MM.1S (cell line): ENCODE results near the gene PKD2L2.

Experiments used
- DNase-seq: peaks from one replicate; pipeline ENCODE4 v3.0.0-alpha.2; 2015
- H2AFZ ChIP-seq: fragments of 300-600 bp; sonication (generic); 2 replicates; pipeline ENCODE4 v1.6.0; 2016; ENCODE audit warnings: antibody characterized with exemption, low read length
- H3F3A ChIP-seq: fragments of 300-600 bp; sonication (generic); 2 replicates; pipeline ENCODE4 v1.6.1; 2016; ENCODE audit warnings: mild to moderate bottlenecking, antibody characterized with exemption, low read length, moderate library complexity, mixed read lengths; ENCODE audit not compliant: insufficient read depth
- H3K27ac ChIP-seq: fragments of 300-600 bp; sonication (generic); 2 replicates; pipeline ENCODE4 v1.5.1; 2016; ENCODE audit warnings: mild to moderate bottlenecking, low read length
- H3K27me3 ChIP-seq: fragments of 300-600 bp; sonication (generic); replicated peaks from 2 replicates; pipeline ENCODE4 v1.6.0; 2016; ENCODE audit warnings: low read length; ENCODE audit not compliant: insufficient read depth
- H3K36me3 ChIP-seq: fragments of 300-600 bp; sonication (generic); replicated peaks from 2 replicates; pipeline ENCODE4 v1.6.1; 2016; ENCODE audit warnings: mild to moderate bottlenecking, low read length, mixed read lengths; ENCODE audit not compliant: insufficient read depth
- H3K4me1 ChIP-seq: fragments of 300-600 bp; sonication (generic); 2 replicates; pipeline ENCODE4 v1.6.1; 2016; ENCODE audit warnings: low read length, mixed read lengths
- H3K4me2 ChIP-seq: fragments of 300-600 bp; sonication (generic); 2 replicates; pipeline ENCODE4 v1.6.0; 2016; ENCODE audit warnings: low read depth, low read length
- H3K4me3 ChIP-seq: fragments of 300-600 bp; sonication (generic); 2 replicates; pipeline ENCODE4 v1.5.1; 2016; ENCODE audit warnings: low read length, mixed read lengths
- H3K79me2 ChIP-seq: fragments of 300-600 bp; sonication (generic); 2 replicates; pipeline ENCODE4 v1.6.1; 2016; ENCODE audit warnings: mixed run types, low read length, mixed read lengths
- H3K9ac ChIP-seq: fragments of 300-600 bp; sonication (generic); 2 replicates; pipeline ENCODE4 v1.6.1; 2016; ENCODE audit warnings: low read length, mixed read lengths
- H3K9me2 ChIP-seq: fragments of 300-600 bp; sonication (generic); replicated peaks from 2 replicates; pipeline ENCODE4 v1.6.1; 2016; ENCODE audit warnings: mild to moderate bottlenecking, low read length, mixed read lengths; ENCODE audit not compliant: insufficient read depth
- H3K9me3 ChIP-seq: fragments of 300-600 bp; sonication (generic); replicated peaks from 2 replicates; pipeline ENCODE4 v1.6.1; 2016; ENCODE audit warnings: mild to moderate bottlenecking, low read length, mixed read lengths; ENCODE audit not compliant: insufficient read depth
- H4K20me1 ChIP-seq: fragments of 300-600 bp; sonication (generic); 2 replicates; pipeline ENCODE4 v1.6.1; 2016; ENCODE audit warnings: mild to moderate bottlenecking, low read length, moderate library complexity, mixed read lengths; ENCODE audit not compliant: insufficient read depth
- CTCF ChIP-seq: fragments of 300-600 bp; sonication (generic); IDR thresholded peaks from 2 replicates; pipeline ENCODE4 v1.5.1; 2016; ENCODE audit warnings: antibody characterized with exemption, low read length, mixed read lengths
- EZH2 ChIP-seq: fragments of 300-600 bp; sonication (generic); optimal IDR thresholded peaks from 2 replicates; pipeline ENCODE3; 2017; ENCODE audit warnings: low read depth, mild to moderate bottlenecking, antibody characterized with exemption, low read length, mixed read lengths
- EZH2phosphoT487 ChIP-seq: fragments of 300-600 bp; sonication (generic); IDR thresholded peaks from 2 replicates; pipeline ENCODE4 v1.6.1; 2018; ENCODE audit warnings: antibody characterized with exemption, low read length

PKD2L2 gene

GRCh38 chr5:137894586-137894985 is 5.3 kb downstream of the PKD2L2 start:
- DNase-seq, result no peak
- no peaks in the 10 kb centered on the region for H3K9me3 ChIP-seq
- H4K20me1 ChIP-seq, result no peaks in the 10 kb centered on the region
- H3K9me2 ChIP-seq, result no peaks in the 10 kb centered on the region
- no peaks in the 10 kb centered on the region for H3K27me3 ChIP-seq
- H3K27ac ChIP-seq, result no peak overlapping the region
- no peak overlapping the region for H3K4me2 ChIP-seq
- no peak overlapping the region for H2AFZ ChIP-seq
- H3F3A ChIP-seq, result no peaks in the 10 kb centered on the region
- no peak overlapping the region for H3K4me3 ChIP-seq
- TF ChIP-seq EZH2phosphoT487 (no peak), EZH2 (no peak), CTCF (no peak)
- H3K4me1 ChIP-seq, result no peaks in the 10 kb centered on the region
- H3K79me2 ChIP-seq, result no peaks in the 10 kb centered on the region
- H3K36me3 ChIP-seq, result no peaks in the 10 kb centered on the region
- no peak overlapping the region for H3K9ac ChIP-seq

GRCh38 chr5:137896560-137896959 is 7.3 kb downstream of the PKD2L2 start:
- Histone ChIP-seq H3K9ac (no peak overlapping the region), H3K27me3 (no peaks in the 10 kb centered on the region), H2AFZ (no peak overlapping the region), H3F3A (no peaks in the 10 kb centered on the region), H3K9me2 (no peaks in the 10 kb centered on the region), H3K27ac (no peak overlapping the region), H3K79me2 (no peaks in the 10 kb centered on the region), H3K36me3 (no peaks in the 10 kb centered on the region), H3K4me1 (no peaks in the 10 kb centered on the region), H3K9me3 (no peaks in the 10 kb centered on the region), H4K20me1 (no peaks in the 10 kb centered on the region), H3K4me2 (no peak overlapping the region), H3K4me3 (no peak overlapping the region)
- DNase-seq, result no peak
- TF ChIP-seq CTCF, result no peak

- Histone ChIP-seq H3K4me1 (no peaks in the 10 kb centered on the region), H3K9me3 (no peaks in the 10 kb centered on the region), H3K4me2 (no peak overlapping the region), H2AFZ (no peak overlapping the region), H3F3A (no peaks in the 10 kb centered on the region), H3K36me3 (no peaks in the 10 kb centered on the region), H4K20me1 (no peaks in the 10 kb centered on the region), H3K4me3 (no peak overlapping the region), H3K27me3 (no peaks in the 10 kb centered on the region), H3K27ac (no peak overlapping the region), H3K9me2 (no peaks in the 10 kb centered on the region), H3K79me2 (no peaks in the 10 kb centered on the region), H3K9ac (no peak overlapping the region)
- DNase-seq, result no peak
- TF ChIP-seq EZH2 (no peak), EZH2phosphoT487 (no peak), CTCF (no peak)
These were observed 10.2 kb downstream of the PKD2L2 start for GRCh38 chr5:137899493-137899892.
